K562 (cell line): Measurements from ENCODE around the gene GRIK2. TPM values are rescaled to one million over a fixed set of nuclear protein-coding genes. Genes with fewer than 3 reads are reported as not detected.

Experiments used
- ARID2 ChIP-seq: fragments of 450-650 bp; IDR thresholded peaks from 2 replicates; pipeline ENCODE4 v1.6.1; 2017; ENCODE audit warnings: antibody characterized with exemption, mild to moderate bottlenecking
- DACH1 ChIP-seq: fragments of 450-650 bp; IDR thresholded peaks from 2 replicates; pipeline ENCODE4 v1.6.1; 2018; ENCODE audit not compliant: partially characterized antibody
- PPARD ChIP-seq: fragments of 250-450 bp; sonication (Bioruptor Pico); IDR thresholded peaks from 2 replicates; pipeline ENCODE4 v1.8.0; 2022; ENCODE audit warnings: inconsistent platforms, mild to moderate bottlenecking, moderate library complexity
- polyA plus RNA-seq, 8 experiments: library from polyadenylated mRNA; depleted of rRNA in 4 of 8; stranded (reverse) in 5 of 8; unstranded in 3 of 8; fragments of >200 nt; fragmentation: Nextera tagmentation in 2 of 8; fragmentation: Illumina TruSeq in 1 of 8; extraction: Ambion mirVana in 2 of 8; extraction: Trizol in 1 of 8; gene quantifications; 2 replicates each; pipeline versions ENCODE4 v1.2.1 to v1.2.3, GENCODE V29; 2011 to 2014; ENCODE audit warnings: inconsistent platforms in 1 of 8, missing spikeins in 1 of 8
- total RNA-seq, 7 experiments: library from RNA; depleted of rRNA in 6 of 7; stranded (reverse); fragments of >200 nt in 6 of 7; fragmentation: Illumina TruSeq in 2 of 7; extraction: Trizol in 2 of 7; gene quantifications; 2 replicates each; pipeline versions ENCODE4 v1.2.1 to v1.2.3, GENCODE V29; 2011 to 2021; ENCODE audit warnings: low replicate concordance in 1 of 7
- TF ChIP-seq, protein P1 (sequence below), 2 experiments: fragments of 450-650 bp; formaldehyde crosslinking in 1 of 2; IDR thresholded peaks; 2 replicates each; pipeline versions ENCODE4 v1.4.0 to v1.6.1; 2014 to 2020; ENCODE audit warnings: mild to moderate bottlenecking in 2 of 2, borderline replicate concordance in 1 of 2, low read depth in 1 of 2
- TF ChIP-seq, protein P2 (sequence below): fragments of 250-450 bp; sonication (Bioruptor Pico); IDR thresholded peaks from 2 replicates; pipeline ENCODE4 v1.8.0; 2022; ENCODE audit warnings: moderate library complexity, mild to moderate bottlenecking, inconsistent platforms

Gene GRIK2
- total and polyA plus RNA-seq, 9 of the 15 experiments (the other 6 are each of a cell fraction or from before 2014, with no cell fraction given): not detected

DNA sequence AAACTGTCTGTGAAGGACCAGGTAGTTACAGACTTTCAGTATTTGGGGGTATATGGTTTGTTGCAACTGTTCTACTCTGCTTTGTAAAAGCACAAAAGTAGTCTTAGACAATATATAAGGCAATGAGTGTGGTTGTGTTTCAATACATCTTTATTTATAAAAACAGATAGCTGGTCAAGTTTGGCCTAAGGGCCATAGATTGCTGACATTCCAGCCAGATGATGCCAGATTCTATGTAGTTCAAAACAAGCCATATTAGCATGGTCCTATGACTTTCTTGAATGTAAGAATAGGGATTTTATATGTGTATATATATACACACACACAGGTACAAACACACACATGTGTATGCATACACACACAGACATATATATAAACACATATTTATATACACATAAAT, 201.8 kb downstream of the GRIK2 start (continued):
- TF ChIP-seq, protein P1, sequence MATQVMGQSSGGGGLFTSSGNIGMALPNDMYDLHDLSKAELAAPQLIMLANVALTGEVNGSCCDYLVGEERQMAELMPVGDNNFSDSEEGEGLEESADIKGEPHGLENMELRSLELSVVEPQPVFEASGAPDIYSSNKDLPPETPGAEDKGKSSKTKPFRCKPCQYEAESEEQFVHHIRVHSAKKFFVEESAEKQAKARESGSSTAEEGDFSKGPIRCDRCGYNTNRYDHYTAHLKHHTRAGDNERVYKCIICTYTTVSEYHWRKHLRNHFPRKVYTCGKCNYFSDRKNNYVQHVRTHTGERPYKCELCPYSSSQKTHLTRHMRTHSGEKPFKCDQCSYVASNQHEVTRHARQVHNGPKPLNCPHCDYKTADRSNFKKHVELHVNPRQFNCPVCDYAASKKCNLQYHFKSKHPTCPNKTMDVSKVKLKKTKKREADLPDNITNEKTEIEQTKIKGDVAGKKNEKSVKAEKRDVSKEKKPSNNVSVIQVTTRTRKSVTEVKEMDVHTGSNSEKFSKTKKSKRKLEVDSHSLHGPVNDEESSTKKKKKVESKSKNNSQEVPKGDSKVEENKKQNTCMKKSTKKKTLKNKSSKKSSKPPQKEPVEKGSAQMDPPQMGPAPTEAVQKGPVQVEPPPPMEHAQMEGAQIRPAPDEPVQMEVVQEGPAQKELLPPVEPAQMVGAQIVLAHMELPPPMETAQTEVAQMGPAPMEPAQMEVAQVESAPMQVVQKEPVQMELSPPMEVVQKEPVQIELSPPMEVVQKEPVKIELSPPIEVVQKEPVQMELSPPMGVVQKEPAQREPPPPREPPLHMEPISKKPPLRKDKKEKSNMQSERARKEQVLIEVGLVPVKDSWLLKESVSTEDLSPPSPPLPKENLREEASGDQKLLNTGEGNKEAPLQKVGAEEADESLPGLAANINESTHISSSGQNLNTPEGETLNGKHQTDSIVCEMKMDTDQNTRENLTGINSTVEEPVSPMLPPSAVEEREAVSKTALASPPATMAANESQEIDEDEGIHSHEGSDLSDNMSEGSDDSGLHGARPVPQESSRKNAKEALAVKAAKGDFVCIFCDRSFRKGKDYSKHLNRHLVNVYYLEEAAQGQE (IDR thresholded peaks at IDR 0.05; ENCODE audit: borderline replicate concordance): no peak
- TF ChIP-seq, protein P1 (CRISPR knock-in tag; IDR thresholded peaks at IDR 0.05; ENCODE audit: low read depth): no peak
- TF ChIP-seq DACH1: no peak
- TF ChIP-seq ARID2: no peak
- TF ChIP-seq, protein P2, sequence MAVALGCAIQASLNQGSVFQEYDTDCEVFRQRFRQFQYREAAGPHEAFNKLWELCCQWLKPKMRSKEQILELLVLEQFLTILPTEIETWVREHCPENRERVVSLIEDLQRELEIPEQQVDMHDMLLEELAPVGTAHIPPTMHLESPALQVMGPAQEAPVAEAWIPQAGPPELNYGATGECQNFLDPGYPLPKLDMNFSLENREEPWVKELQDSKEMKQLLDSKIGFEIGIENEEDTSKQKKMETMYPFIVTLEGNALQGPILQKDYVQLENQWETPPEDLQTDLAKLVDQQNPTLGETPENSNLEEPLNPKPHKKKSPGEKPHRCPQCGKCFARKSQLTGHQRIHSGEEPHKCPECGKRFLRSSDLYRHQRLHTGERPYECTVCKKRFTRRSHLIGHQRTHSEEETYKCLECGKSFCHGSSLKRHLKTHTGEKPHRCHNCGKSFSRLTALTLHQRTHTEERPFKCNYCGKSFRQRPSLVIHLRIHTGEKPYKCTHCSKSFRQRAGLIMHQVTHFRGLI (CRISPR knock-in tag): no peak
- no peak for TF ChIP-seq PPARD (CRISPR knock-in tag)
- TF ChIP-seq, all 486 proteins: peak for 0
